Measurements from ENCODE around the gene ILF3.

ILF3 gene

GRCh38 chr19:10683582-10683981 is 29.4 kb downstream of the ILF3 start:
- TF ChIP-seq CTCF (IDR thresholded peaks at IDR 0.05; ENCODE audit: low read depth, low read length): no peak
- no peak overlapping the region for H3K4me3 ChIP-seq (ENCODE audit: low read depth, low read length)

- TF ChIP-seq CTCF (IDR thresholded peaks at IDR 0.05; ENCODE audit: low read depth, low read length): no peak
Measured at GRCh38 chr19:10685210-10685609, 31.1 kb downstream of the ILF3 start.

GRCh38 chr19:10686193-10686592 is 32.0 kb downstream of the ILF3 start:
- no peak overlapping the region for H3K4me3 ChIP-seq (ENCODE audit: low read depth, low read length)
- TF ChIP-seq CTCF (IDR thresholded peaks at IDR 0.05; ENCODE audit: low read depth, low read length): no peak

More at GRCh38 chr19:10685210-10685609, 31.1 kb downstream of the ILF3 start:
- H3K4me3 ChIP-seq (ENCODE audit: low read depth, low read length): no peak overlapping the region

- H3K4me3 ChIP-seq (ENCODE audit: low read depth, low read length): no peak overlapping the region
Measured at GRCh38 chr19:10686661-10687517, 32.7 kb downstream of the ILF3 start.

GRCh38 chr19:10687518-10688288 is 33.6 kb downstream of the ILF3 start:
- TF ChIP-seq CTCF (IDR thresholded peaks at IDR 0.05; ENCODE audit: low read depth, low read length): no peak
- no peak overlapping the region for H3K4me3 ChIP-seq (ENCODE audit: low read depth, low read length)

More at GRCh38 chr19:10686661-10687517, 32.7 kb downstream of the ILF3 start:
- no peak for TF ChIP-seq CTCF (IDR thresholded peaks at IDR 0.05; ENCODE audit: low read depth, low read length)

GRCh38 chr19:10688545-10689280 is 34.6 kb downstream of the ILF3 start:
- TF ChIP-seq CTCF (IDR thresholded peaks at IDR 0.05; ENCODE audit: low read depth, low read length): no peak
- no peak overlapping the region for H3K4me3 ChIP-seq (ENCODE audit: low read depth, low read length)

Data from WI38 (cell line).